GM23338 (cell line): ENCODE measurements around the gene ENOX2. TPM values are rescaled to one million over a fixed set of nuclear protein-coding genes. Genes with fewer than 3 reads are reported as not detected.

ENCODE experiments used
- ATAC-seq: fragments of 200-7000 bp; cut with Tn5 transposase; 3 replicates; pipeline ENCODE4 v1.9.1; 2020
- DNase-seq: peaks from one replicate; pipeline ENCODE4 v3.0.0-alpha.2; 2015; ENCODE audit warnings: low spot score
- H2AFZ ChIP-seq: fragments of 200-600 bp; sonication (generic); 2 replicates; pipeline ENCODE4 v1.8.0; 2016; ENCODE audit warnings: antibody characterized with exemption, mild to moderate bottlenecking, moderate library complexity
- H3F3A ChIP-seq: fragments of 200-600 bp; sonication (generic); replicated peaks from 2 replicates; pipeline ENCODE4 v1.8.0; 2017; ENCODE audit warnings: antibody characterized with exemption, mixed run types, low read depth
- H3K27ac ChIP-seq: fragments of 200-600 bp; sonication (generic); 2 replicates; pipeline ENCODE4 v1.6.1; 2016; ENCODE audit warnings: low read depth
- H3K27me3 ChIP-seq: fragments of 200-600 bp; sonication (generic); 2 replicates; pipeline ENCODE4 v1.8.0; 2016; ENCODE audit warnings: mild to moderate bottlenecking, mixed run types, moderate library complexity; ENCODE audit not compliant: insufficient read depth
- H3K36me3 ChIP-seq: fragments of 200-600 bp; sonication (generic); 2 replicates; pipeline ENCODE4 v1.8.0; 2016; ENCODE audit warnings: mild to moderate bottlenecking; ENCODE audit not compliant: insufficient read depth
- H3K4me1 ChIP-seq: fragments of 200-600 bp; sonication (generic); 2 replicates; pipeline ENCODE4 v1.8.0; 2016; ENCODE audit warnings: mild to moderate bottlenecking, moderate library complexity; ENCODE audit not compliant: insufficient read depth
- H3K4me2 ChIP-seq: fragments of 200-600 bp; sonication (generic); 2 replicates; pipeline ENCODE4 v1.7.1; 2017; ENCODE audit warnings: mixed run types
- H3K4me3 ChIP-seq: fragments of 200-600 bp; sonication (generic); 2 replicates; pipeline ENCODE4 v1.6.1; 2016; ENCODE audit warnings: mixed run types
- H3K79me2 ChIP-seq: fragments of 200-600 bp; sonication (generic); replicated peaks from 2 replicates; pipeline ENCODE4 v1.8.0; 2017; ENCODE audit warnings: mild to moderate bottlenecking; ENCODE audit not compliant: insufficient read depth
- H3K9me2 ChIP-seq: fragments of 200-600 bp; sonication (generic); 2 replicates; pipeline ENCODE4 v1.8.0; 2017; ENCODE audit not compliant: insufficient read depth
- H4K20me1 ChIP-seq: fragments of 200-600 bp; sonication (generic); replicated peaks from 2 replicates; pipeline ENCODE4 v1.8.0; 2017; ENCODE audit warnings: mild to moderate bottlenecking; ENCODE audit not compliant: insufficient read depth
- H3K27ac Mint-ChIP-seq: 2 replicates; pipeline ENCODE4 v1.8.0; 2020; ENCODE audit warnings: inconsistent platforms, mild to moderate bottlenecking, moderate library complexity, mixed read lengths
- H3K27me3 Mint-ChIP-seq: 3 replicates; pipeline ENCODE4 v1.8.0; 2022; ENCODE audit warnings: low read depth, mild to moderate bottlenecking, moderate library complexity, mixed read lengths, inconsistent platforms; ENCODE audit not compliant: insufficient read depth, poor library complexity
- H3K36me3 Mint-ChIP-seq: 3 replicates; pipeline ENCODE4 v1.8.0; 2021; ENCODE audit warnings: low read depth, mild to moderate bottlenecking, inconsistent platforms, moderate library complexity, mixed read lengths
- H3K4me1 Mint-ChIP-seq: 3 replicates; pipeline ENCODE4 v1.8.0; 2020; ENCODE audit warnings: mild to moderate bottlenecking, inconsistent platforms, mixed read lengths
- H3K4me3 Mint-ChIP-seq: 3 replicates; pipeline ENCODE4 v1.8.0; 2021; ENCODE audit warnings: moderate library complexity, mild to moderate bottlenecking, inconsistent platforms, mixed read lengths
- H3K9me3 Mint-ChIP-seq: 3 replicates; pipeline ENCODE4 v1.8.0; 2020; ENCODE audit warnings: moderate library complexity, mild to moderate bottlenecking, inconsistent platforms, mixed read lengths
- CREB1 ChIP-seq: fragments of 250-450 bp; sonication (Bioruptor Pico); IDR thresholded peaks from 2 replicates; pipeline ENCODE4 v1.5.0; 2020; ENCODE audit warnings: low read depth, mild to moderate bottlenecking, moderate library complexity
- CTCF ChIP-seq, 2 experiments: fragments of 200-600 bp in 1 of 2; sonication (generic) in 1 of 2; conservative IDR thresholded peaks; 2 replicates each; pipeline versions ENCODE4 v1.5.1 to v1.6.1; 2016 to 2017; ENCODE audit warnings: antibody characterized with exemption in 2 of 2, low read depth in 2 of 2, mild to moderate bottlenecking in 2 of 2, moderate library complexity in 1 of 2
- EZH2 ChIP-seq: fragments of 200-600 bp; sonication (generic); IDR thresholded peaks from one replicate; pipeline ENCODE4 v1.8.0; 2017; ENCODE audit warnings: antibody characterized with exemption, mild to moderate bottlenecking, low read depth; ENCODE audit not compliant: unreplicated experiment
- EZH2phosphoT487 ChIP-seq: fragments of 200-600 bp; sonication (generic); IDR thresholded peaks from one replicate; pipeline ENCODE4 v1.8.1; 2018; ENCODE audit warnings: antibody characterized with exemption; ENCODE audit not compliant: unreplicated experiment
- JUNB ChIP-seq: IDR thresholded peaks from one replicate; pipeline ENCODE4 v1.6.1; 2016; ENCODE audit warnings: antibody characterized with exemption; ENCODE audit not compliant: unreplicated experiment
- POLR2AphosphoS5 ChIP-seq: IDR thresholded peaks from 2 replicates; pipeline ENCODE4 v1.6.1; 2016; ENCODE audit warnings: antibody characterized with exemption, low read depth
- REST ChIP-seq: IDR thresholded peaks from one replicate; pipeline ENCODE4 v1.6.1; 2018; ENCODE audit warnings: antibody characterized with exemption; ENCODE audit not compliant: unreplicated experiment
- STAT1 ChIP-seq: IDR thresholded peaks from one replicate; pipeline ENCODE4 v1.6.1; 2016; ENCODE audit warnings: antibody characterized with exemption; ENCODE audit not compliant: unreplicated experiment
- ZNF114 ChIP-seq: fragments of 250-450 bp; sonication (Bioruptor Pico); IDR thresholded peaks from 2 replicates; pipeline ENCODE4 v1.5.0; 2020; ENCODE audit warnings: mild to moderate bottlenecking, moderate library complexity
- ZNF331 ChIP-seq: fragments of 250-450 bp; sonication (Bioruptor Pico); IDR thresholded peaks from 2 replicates; pipeline ENCODE4 v1.5.0; 2020; ENCODE audit warnings: low read depth, mild to moderate bottlenecking, moderate library complexity
- ZNF462 ChIP-seq: fragments of 250-450 bp; sonication (Bioruptor Pico); IDR thresholded peaks from 2 replicates; pipeline ENCODE4 v1.5.0; 2020; ENCODE audit warnings: mild to moderate bottlenecking, moderate library complexity
- polyA plus RNA-seq: library from polyadenylated mRNA; unstranded; fragments of >200 nt; fragmentation: Nextera tagmentation; extraction: Ambion mirVana; gene quantifications from 2 replicates; pipeline ENCODE4 v1.2.1, GENCODE V29; 2016
- total RNA-seq: library from RNA; depleted of rRNA; stranded (reverse); fragments of >200 nt; shearing (Covaris generic); gene quantifications from 2 replicates; pipeline ENCODE4 v1.2.3, GENCODE V29; 2014
- TF ChIP-seq, protein P1 (sequence below): IDR thresholded peaks from 2 replicates; pipeline ENCODE4 v1.6.1; 2016; ENCODE audit warnings: antibody characterized with exemption

Gene ENOX2
- total and polyA plus RNA-seq, 2 experiments from 2014 or later, result 9.6 to 11.2 TPM

DNA sequence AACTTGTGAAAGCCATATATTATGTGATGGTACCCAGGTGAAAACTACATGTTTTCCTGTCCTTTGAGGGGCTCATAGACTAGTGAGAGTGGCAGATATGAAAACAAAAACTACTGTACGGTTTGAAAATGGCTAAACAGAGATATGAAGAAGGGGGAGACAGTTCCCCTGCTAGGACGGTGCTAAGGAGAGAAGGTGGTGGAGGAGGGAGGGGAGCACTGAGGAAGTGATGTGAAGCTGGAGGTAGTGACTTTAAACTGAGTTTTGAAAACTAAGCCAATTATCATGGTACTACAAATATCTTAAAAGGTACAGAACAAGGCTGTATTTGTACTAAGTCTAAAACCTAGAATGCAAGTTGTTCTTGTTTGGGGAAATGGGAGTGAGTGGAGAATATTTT is 188.3 kb downstream of the ENOX2 start:
- H3K9me2 ChIP-seq, result no peaks in the 10 kb centered on the region
- H3K9me3 Mint-ChIP-seq, result no peaks in the 10 kb centered on the region
- H3K27ac ChIP-seq, result no peak overlapping the region
- no peaks in the 10 kb centered on the region for H3K27me3 ChIP-seq
- H3K36me3 ChIP-seq, result no peaks in the 10 kb centered on the region
- H4K20me1 ChIP-seq, result no peaks in the 10 kb centered on the region
- TF ChIP-seq EZH2, result no peak
- TF ChIP-seq, protein P1, sequence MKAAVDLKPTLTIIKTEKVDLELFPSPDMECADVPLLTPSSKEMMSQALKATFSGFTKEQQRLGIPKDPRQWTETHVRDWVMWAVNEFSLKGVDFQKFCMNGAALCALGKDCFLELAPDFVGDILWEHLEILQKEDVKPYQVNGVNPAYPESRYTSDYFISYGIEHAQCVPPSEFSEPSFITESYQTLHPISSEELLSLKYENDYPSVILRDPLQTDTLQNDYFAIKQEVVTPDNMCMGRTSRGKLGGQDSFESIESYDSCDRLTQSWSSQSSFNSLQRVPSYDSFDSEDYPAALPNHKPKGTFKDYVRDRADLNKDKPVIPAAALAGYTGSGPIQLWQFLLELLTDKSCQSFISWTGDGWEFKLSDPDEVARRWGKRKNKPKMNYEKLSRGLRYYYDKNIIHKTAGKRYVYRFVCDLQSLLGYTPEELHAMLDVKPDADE, result no peak
- TF ChIP-seq JUNB, result no peak
- no peak for TF ChIP-seq CREB1 (CRISPR knock-in tag)
- TF ChIP-seq ZNF462, result no peak
- TF ChIP-seq POLR2AphosphoS5, result no peak
- no peak for TF ChIP-seq REST
- TF ChIP-seq CTCF (conservative IDR thresholded peaks at IDR 0.05; ENCODE audit: low read depth in 2 of 2), result no peak
- no peak for TF ChIP-seq EZH2phosphoT487
- TF ChIP-seq ZNF331 (CRISPR knock-in tag), result no peak
- no peak for TF ChIP-seq ZNF114 (CRISPR knock-in tag)
- TF ChIP-seq STAT1, result no peak
- no peaks in the 10 kb centered on the region for H3K36me3 Mint-ChIP-seq
- peaks cover 32% of the 10 kb centered on the region for H3K4me1 Mint-ChIP-seq
- peaks cover 21% of the 10 kb centered on the region for H3K4me1 ChIP-seq
- no peaks in the 10 kb centered on the region for H3K27me3 Mint-ChIP-seq
- no peak overlapping the region for H3K27ac Mint-ChIP-seq
- H2AFZ ChIP-seq, result no peak overlapping the region
- no peak overlapping the region for H3K4me3 ChIP-seq
- no peaks in the 10 kb centered on the region for H3K79me2 ChIP-seq
- no peak for ATAC-seq
- no peaks in the 10 kb centered on the region for H3F3A ChIP-seq
- H3K4me2 ChIP-seq, result no peak overlapping the region
- no peak for DNase-seq
- no peak overlapping the region for H3K4me3 Mint-ChIP-seq
